ENCODE results near the gene LHFPL6.

DNA sequence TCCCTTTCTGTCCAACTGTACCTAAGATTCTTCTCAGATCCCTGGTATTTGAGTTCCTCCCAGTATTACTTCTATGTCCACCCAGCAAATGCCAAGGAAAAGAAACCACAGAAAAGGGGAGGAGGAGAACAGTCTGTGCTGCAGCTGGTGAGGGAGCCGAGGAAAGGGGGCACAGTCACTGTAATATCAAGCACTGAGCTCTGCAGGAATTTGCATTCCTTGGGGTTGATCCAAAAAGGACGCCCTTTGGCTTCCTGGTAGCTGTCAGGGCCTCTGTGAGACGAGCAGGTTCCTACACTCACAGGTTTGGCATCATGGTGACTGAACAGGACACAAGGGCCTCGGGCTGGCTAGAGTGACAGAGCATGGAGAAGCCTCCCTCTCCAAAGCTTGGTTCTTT is 291.4 kb downstream of the LHFPL6 start:
- TF ChIP-seq ZNF324 (CRISPR knock-in tag; IDR thresholded peaks at IDR 0.05) (no peak), POLR2AphosphoS5 (IDR thresholded peaks at IDR 0.05; ENCODE audit: control insufficient read depth, insufficient read depth, low read depth, low read length) (no peak), STAT6 (CRISPR knock-in tag; IDR thresholded peaks at IDR 0.05) (no peak), EZH2 (IDR thresholded peaks at IDR 0.05; ENCODE audit: borderline replicate concordance, low read depth, low read length) (no peak), NR4A1 (CRISPR knock-in tag; IDR thresholded peaks at IDR 0.05) (no peak), NR4A1 (tag; IDR thresholded peaks at IDR 0.05) (no peak), ZNF274 (IDR thresholded peaks at IDR 0.05; ENCODE audit: borderline replicate concordance, low read depth, low read length) (no peak), ZNF197 (CRISPR knock-in tag; IDR thresholded peaks at IDR 0.05; ENCODE audit: low read depth) (no peak), POLR2A (conservative IDR thresholded peaks at IDR 0.05) (no peak), JUND (IDR thresholded peaks at IDR 0.05; ENCODE audit: borderline replicate concordance, low read depth, low read length) (no peak), JUND (tag; IDR thresholded peaks at IDR 0.05; ENCODE audit: borderline replicate concordance, low read depth, low read length) (no peak)
- TF ChIP-seq, protein P1, sequence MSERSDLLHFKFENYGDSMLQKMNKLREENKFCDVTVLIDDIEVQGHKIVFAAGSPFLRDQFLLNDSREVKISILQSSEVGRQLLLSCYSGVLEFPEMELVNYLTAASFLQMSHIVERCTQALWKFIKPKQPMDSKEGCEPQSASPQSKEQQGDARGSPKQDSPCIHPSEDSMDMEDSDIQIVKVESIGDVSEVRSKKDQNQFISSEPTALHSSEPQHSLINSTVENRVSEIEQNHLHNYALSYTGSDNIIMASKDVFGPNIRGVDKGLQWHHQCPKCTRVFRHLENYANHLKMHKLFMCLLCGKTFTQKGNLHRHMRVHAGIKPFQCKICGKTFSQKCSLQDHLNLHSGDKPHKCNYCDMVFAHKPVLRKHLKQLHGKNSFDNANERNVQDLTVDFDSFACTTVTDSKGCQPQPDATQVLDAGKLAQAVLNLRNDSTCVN (CRISPR knock-in tag; IDR thresholded peaks at IDR 0.05): no peak
- TF ChIP-seq, protein P2, sequence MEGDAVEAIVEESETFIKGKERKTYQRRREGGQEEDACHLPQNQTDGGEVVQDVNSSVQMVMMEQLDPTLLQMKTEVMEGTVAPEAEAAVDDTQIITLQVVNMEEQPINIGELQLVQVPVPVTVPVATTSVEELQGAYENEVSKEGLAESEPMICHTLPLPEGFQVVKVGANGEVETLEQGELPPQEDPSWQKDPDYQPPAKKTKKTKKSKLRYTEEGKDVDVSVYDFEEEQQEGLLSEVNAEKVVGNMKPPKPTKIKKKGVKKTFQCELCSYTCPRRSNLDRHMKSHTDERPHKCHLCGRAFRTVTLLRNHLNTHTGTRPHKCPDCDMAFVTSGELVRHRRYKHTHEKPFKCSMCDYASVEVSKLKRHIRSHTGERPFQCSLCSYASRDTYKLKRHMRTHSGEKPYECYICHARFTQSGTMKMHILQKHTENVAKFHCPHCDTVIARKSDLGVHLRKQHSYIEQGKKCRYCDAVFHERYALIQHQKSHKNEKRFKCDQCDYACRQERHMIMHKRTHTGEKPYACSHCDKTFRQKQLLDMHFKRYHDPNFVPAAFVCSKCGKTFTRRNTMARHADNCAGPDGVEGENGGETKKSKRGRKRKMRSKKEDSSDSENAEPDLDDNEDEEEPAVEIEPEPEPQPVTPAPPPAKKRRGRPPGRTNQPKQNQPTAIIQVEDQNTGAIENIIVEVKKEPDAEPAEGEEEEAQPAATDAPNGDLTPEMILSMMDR (IDR thresholded peaks at IDR 0.05 in 2 of 3, conservative IDR thresholded peaks at IDR 0.05 in 1 of 3; ENCODE audit: insufficient read depth in 2 of 3, low read depth in 1 of 3, low read length in 3 of 3): no peak
- TF ChIP-seq, protein P3, sequence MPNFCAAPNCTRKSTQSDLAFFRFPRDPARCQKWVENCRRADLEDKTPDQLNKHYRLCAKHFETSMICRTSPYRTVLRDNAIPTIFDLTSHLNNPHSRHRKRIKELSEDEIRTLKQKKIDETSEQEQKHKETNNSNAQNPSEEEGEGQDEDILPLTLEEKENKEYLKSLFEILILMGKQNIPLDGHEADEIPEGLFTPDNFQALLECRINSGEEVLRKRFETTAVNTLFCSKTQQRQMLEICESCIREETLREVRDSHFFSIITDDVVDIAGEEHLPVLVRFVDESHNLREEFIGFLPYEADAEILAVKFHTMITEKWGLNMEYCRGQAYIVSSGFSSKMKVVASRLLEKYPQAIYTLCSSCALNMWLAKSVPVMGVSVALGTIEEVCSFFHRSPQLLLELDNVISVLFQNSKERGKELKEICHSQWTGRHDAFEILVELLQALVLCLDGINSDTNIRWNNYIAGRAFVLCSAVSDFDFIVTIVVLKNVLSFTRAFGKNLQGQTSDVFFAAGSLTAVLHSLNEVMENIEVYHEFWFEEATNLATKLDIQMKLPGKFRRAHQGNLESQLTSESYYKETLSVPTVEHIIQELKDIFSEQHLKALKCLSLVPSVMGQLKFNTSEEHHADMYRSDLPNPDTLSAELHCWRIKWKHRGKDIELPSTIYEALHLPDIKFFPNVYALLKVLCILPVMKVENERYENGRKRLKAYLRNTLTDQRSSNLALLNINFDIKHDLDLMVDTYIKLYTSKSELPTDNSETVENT (CRISPR knock-in tag; IDR thresholded peaks at IDR 0.05): no peak
